DMS153 treated with DMSO at 0.1 percent for 48 hours (cell line): ENCODE results near the gene CSH1.
A peak's percentile ranks its signal among the peaks of the same experiment; 100 is the strongest.
"Not testable (repeated sequence)": the region's sequence is repeated elsewhere in the genome, so short reads cannot be mapped to it uniquely, and the experiment has no call there.

Experiments
- DNase-seq: peaks from one replicate; lab custom pipeline; 2025; ENCODE audit not compliant: unreplicated experiment; lab: John Stamatoyannopoulos, UW

The CSH1 gene

GRCh38 chr17:63907161-63907778, 10.9 kb upstream of the CSH1 start:
- not testable (repeated sequence) for DNase-seq

GRCh38 chr17:63904796-63905195, 8.4 kb upstream of the CSH1 start:
- DNase-seq, result not testable (repeated sequence)

GRCh38 chr17:63903787-63904201, 7.4 kb upstream of the CSH1 start:
- not testable (repeated sequence) for DNase-seq

DNA sequence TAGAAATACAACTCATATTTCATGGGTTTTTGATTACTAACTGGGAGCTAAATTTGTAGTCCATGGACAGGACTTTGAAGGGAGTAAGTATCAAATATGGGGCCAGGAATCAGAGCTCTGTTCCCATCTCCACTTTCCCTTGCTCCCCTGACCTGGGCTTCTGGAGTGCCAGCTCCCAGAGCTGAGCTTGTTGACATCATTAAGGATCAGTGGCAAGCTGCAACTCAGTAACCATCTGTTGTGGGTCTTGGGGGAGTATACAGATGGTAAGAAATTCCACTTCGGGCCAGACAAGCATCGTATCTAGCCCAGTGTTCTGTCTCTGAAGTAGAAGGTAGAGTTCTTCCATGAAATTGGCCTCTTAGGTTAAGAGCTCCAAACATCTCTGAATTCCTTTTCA, 5.6 kb upstream of the CSH1 start:
- DNase-seq, result not testable (repeated sequence)

- DNase-seq, result not testable (repeated sequence)
These were observed 2.8 kb upstream of the CSH1 start for GRCh38 chr17:63898899-63899798.

DNA sequence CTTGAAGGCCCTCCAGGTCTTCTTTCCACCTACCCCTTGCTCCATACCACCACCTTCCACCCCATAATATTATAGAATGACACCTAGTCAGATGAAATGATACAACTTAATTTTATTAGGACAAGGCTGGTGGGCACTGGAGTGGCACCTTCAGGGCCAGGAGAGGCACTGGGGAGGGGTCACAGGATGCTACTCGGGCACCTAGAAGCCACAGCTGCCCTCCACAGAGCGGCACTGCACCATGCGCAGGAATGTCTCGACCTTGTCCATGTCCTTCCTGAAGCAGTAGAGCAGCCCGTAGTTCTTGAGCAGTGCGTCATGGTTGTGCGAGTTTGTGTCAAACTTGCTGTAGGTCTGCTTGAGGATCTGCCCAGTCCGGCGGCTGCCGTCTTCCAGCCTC, 1.6 kb downstream of the CSH1 start:
- DNase-seq, result not testable (repeated sequence)

DNA sequence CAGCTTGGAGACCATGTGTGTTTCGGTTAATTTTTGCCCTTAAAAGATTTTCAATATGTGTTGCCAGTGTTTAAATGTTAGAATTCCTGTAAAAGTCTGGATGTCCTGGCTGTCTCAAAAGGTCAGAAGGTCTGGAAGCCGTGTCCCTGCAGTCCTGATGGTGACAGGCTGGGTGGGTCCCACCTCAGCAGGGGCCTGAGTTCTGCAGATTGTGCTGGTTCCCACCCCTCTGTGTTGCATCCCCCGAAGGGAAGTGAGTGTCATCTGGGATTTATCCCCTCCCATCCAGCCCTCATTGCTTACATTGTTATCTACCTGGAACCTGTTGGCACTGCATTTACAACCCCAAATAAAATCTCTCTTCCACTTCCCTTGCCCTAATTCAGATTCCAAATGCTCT, 2.4 kb downstream of the CSH1 start:
- not testable (repeated sequence) for DNase-seq

DNA sequence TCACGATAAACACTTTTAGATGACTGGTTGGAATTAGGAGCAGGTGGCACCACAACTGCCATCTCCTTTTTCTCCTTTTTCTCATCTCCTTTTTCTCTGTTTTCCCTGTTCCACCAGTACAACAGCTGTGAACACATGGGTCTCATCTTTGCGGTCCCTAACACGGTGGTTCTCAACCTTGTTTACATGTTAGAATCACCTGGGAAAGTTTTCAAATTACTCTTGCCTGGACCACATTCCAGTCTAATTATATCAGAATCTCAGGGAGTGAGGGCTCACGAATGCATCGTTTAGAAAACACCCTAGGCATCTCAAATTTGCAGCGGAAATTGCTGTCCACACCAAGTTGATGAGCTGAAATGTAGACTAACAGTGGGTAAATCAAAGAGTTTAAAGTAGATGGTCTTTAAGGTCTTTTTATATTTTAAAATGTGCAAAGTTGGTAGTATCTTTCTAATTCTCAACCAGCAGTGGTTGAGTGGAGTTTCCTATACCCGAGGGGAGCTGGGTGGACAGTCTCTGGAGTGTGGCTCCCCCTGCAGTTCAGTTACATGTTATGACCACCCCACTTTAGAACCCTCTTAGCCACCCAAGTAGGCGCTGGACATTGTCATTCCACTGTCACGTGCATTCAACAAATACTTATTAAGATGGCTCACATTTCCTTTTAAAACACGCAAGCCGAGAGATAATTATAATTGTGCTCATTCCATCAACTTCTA, 3.9 kb downstream of the CSH1 start:
- DNase-seq, result not testable (repeated sequence)

DNA sequence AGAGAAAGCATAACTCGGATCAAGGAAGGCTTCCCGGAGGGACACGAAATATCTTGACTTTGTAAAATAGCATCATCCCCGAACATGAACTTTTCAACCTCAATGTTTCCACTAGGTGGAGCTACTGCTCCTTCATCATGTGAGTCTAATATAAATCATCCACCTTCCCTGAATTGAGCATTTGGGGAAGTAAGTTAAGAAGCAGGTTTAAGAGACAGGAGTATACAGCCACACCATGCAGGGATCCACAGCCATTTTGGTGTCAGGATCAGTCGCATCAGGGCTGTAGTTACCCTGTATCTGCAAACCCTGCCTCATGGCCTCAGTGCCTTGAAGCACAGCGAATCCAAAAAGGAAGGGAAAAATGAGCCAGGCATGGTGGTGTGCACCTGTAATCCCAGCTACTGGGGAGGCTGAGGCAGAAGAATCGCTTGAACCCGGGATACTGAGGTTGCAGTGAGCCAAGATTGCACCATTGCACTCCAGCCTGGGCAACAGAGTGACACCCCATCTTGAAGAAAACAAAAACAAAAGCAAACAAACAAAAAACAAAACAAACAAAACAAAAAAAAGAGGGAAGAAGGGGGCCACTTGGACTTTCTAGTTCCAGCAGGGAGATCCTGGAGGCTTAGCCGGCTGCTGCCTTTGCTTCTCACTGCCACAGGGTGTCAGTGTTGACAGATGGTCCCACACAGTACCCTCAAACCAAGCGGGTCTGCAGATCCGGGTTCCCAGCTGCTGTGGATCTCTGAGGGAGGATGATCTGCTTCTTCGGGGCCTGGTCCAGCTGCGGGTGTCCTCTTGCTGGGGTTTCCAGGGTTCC, 7.1 kb downstream of the CSH1 start:
- DNase-seq, result peak; percentile 18

DNA sequence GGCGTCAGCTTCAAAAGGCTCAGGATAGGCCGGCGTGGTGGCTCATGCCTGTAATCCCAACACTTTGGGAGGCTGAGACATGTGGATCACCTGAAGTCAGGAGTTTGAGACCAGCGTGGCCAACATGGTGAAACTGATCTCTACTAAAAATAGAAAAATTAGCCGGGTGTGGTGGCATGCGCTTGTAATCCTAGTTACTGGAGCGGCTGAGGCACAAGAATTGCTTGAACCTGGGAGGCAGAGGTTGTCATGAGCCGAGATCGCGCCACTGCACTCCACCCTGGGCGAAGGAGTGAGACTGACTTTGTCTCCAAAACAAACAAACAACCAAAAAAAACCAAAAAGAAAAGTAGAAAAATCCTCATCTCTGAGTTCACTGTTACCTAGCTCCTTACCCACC, 11.3 kb downstream of the CSH1 start:
- not testable (repeated sequence) for DNase-seq

DNA sequence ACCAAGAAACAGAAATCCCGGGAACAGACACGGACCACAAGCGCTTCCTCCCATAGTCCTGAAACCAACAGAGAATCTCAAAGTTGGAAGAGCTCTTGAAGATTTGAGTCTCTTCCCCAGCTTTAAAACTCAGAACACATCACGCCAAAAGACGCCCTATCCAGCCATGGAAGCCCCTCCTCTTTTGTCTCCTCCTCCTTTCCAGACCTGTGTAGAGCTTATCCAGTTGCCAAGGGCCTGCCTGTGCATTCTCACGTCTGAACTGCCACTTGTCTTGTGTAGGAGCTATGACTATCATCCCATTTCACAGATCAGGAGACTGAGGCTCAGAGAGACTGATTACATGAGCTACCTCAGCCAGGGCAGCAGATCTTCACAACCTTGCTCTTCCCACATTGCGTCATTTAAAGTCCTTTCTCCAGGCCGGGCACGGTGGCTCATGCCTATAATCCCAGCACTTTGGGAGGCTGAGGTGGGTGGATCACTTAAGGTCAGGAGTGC, 13.7 kb downstream of the CSH1 start:
- not testable (repeated sequence) for DNase-seq

- DNase-seq, result peak; percentile 47
These were observed 14.3 kb downstream of the CSH1 start, which contains the start of gene GH2 for GRCh38 chr17:63881935-63882601. Gene GH2, minus strand, starts transcription at chr17:63881944. Its CDS starts 143 bp downstream, at chr17:63881801.

DNA sequence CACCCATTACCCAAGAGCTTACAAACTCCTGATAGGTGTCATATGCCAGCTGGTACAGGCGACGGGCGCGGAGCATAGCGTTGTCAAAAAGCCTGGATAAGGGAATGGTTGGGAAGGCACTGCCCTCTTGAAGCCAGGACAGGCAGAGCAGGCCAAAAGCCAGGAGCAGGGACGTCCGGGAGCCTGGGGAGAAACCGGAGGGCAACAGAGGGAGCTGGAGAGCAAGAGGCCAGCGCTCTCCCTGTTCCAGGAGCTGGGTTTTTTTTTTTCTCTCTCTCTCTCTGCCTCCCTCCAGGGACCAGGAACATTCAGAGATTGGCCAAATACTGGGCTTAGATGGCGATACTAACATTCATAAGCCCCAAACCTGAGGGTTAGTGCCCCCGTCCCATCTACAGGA, 15.0 kb downstream of the CSH1 start:
- DNase-seq, result not testable (repeated sequence)

DNA sequence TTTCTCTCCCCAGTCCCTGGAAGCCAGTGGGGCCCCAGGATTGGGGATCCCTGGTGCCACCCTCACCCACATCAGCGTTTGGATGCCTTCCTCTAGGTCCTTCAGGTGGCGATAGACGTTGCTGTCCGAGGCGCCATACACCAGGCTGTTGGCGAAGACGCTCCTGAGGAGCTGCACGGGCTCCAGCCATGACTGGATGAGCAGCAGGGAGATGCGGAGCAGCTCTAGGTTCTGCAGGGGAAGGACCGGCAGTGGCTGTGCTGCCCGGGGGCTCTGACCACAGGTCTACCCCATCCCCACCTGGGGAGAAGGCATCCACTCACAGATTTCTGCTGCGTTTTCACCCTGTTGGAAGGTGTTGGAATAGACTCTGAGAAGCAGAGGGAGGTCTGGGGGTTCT, 15.7 kb downstream of the CSH1 start:
- no peak for DNase-seq

DNA sequence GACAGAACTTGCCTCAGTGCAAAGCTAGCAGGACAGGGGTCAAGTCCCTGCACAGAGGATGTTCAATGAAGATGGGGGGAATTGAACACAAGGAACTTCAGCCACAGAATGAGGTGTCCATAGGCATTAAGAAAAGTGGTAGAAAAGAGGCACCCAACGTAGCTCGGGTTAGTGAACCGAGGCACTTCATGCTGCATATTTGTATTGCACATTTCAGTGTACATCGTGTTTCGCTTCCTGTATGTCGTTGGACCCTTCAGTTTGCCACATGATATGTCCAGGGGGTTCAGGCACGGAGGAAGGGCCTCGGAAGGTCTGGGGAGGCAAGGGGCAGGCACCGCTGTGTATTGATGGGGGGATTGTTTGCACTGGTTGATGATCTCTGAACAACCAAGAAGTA, 18.0 kb downstream of the CSH1 start:
- not testable (repeated sequence) for DNase-seq

DNA sequence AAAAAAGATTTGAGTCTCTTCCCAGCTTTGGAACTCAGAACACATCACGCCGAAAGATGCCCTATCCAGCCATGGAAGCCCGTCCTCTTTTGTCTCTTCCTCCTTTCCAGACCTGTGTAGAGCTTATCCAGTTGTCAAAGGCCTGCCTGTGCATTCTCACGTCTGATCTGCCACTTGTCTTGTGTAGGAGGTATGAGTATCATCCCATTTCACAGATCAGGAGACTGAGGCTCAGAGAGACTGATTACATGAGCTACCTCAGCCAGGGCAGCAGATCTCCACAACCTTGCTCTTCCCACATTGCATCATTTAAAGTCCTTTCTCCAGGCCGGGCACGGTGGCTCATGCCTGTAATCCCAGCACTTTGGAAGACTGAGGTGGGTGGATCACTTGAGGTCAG, 21.7 kb downstream of the CSH1 start:
- DNase-seq, result not testable (repeated sequence)

DNA sequence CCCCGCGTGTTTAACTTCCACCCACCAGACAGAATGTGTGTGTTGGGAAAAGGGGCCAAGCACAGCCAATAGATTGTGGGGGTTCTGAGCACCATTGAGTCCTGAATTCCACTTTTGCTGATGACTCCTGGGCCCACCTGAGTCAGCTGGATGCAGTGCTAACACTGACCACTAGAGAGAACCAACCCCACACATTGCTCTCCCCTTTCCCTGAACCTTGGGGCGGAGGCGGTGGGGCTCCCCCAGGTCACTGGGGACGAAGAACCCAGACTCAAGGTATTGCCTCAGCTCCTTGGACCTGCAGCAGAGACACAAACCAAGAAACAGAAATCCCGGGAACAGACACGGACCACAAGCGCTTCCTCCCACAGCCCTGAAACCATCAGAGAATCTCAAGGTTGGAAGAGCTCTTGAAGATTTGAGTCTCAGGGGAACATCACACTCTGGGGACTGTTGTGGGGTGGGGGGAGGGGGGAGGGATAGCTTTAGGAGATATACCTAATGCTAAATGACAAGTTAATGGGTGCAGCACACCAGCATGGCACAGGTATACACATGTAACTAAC, 22.2 kb downstream of the CSH1 start:
- DNase-seq, result not testable (repeated sequence)

- not testable (repeated sequence) for DNase-seq
These were observed 22.8 kb downstream of the CSH1 start, which contains the start of gene CSH2 for GRCh38 chr17:63873577-63873976. Gene CSH2, minus strand, starts transcription at chr17:63873677. Its CDS starts 63 bp downstream, at chr17:63873614.

DNA sequence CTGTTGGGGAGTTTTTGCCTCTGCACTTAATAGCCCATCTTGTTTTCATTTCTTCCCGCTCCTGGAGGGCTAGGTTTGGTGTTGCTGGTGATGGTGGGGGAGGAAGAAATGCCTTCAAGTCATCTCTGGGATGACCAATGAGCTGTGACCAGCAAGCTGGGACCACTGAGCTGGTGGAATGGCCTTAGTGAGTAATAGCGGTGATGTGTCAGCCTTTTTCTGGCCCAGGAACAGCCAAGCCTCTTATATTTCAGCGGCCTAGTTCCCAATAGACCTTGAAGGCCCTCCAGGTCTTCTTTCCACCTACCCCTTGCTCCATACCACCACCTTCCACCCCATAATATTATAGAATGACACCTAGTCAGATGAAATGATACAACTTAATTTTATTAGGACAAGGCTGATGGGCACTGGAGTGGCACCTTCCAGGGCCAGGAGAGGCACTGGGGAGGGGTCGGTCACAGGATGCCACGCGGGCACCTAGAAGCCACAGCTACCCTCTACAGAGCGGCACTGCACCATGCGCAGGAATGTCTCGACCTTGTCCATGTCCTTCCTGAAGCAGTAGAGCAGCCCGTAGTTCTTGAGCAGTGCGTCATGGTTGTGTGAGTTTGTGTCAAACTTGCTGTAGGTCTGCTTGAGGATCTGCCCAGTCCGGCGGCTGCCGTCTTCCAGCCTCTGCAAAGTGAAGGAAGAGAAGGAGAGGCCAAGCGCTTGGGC, 24.6 kb downstream of the CSH1 start:
- DNase-seq, result not testable (repeated sequence)
